ENCODE results near the gene WWP2. TPM values are rescaled to one million over a fixed set of nuclear protein-coding genes. Genes with fewer than 3 reads are reported as not detected.

Gene WWP2
- total and polyA plus RNA-seq, 7 donors: 12.2 to 26.0 (median 19.0) TPM

DNA sequence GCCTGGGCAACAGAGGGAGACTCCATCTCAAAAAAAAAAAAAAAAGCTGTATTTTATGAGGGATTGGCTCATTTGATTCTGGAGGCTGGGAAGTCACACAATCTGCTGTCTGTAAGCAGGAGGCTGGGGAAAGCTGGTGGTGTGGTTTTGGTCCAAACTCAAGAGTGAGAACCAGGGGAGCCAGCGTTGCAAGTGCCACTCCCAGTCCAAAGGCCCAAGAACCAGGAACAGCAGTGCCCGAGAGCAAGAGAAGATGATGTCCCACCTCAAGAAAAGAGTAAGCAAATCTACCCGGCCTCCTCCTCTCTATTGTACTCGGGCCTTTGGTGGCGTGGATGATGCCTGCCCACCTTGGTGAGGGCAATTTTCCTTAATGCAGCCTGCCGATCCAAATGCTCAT is 30.0 kb upstream of the WWP2 start:
- Histone ChIP-seq H3K27ac (no peak overlapping the region), H3K4me3 (no peak overlapping the region), H3K4me1 (peaks cover 7% of the 10 kb centered on the region), H3K27me3 (ENCODE audit: insufficient read depth in 3 of 3, low read length in 2 of 3) (no peaks in the 10 kb centered on the region), H3K9me3 (no peaks in the 10 kb centered on the region), H3K36me3 (ENCODE audit: insufficient read depth in 1 of 2, low read depth in 1 of 2) (no peaks in the 10 kb centered on the region)
- no peak for DNase-seq
- 90 to 93% (median 93%) methylated on average over 6 of the region's 6 CpGs for WGBS, 3 donors
- TF ChIP-seq, protein P1, sequence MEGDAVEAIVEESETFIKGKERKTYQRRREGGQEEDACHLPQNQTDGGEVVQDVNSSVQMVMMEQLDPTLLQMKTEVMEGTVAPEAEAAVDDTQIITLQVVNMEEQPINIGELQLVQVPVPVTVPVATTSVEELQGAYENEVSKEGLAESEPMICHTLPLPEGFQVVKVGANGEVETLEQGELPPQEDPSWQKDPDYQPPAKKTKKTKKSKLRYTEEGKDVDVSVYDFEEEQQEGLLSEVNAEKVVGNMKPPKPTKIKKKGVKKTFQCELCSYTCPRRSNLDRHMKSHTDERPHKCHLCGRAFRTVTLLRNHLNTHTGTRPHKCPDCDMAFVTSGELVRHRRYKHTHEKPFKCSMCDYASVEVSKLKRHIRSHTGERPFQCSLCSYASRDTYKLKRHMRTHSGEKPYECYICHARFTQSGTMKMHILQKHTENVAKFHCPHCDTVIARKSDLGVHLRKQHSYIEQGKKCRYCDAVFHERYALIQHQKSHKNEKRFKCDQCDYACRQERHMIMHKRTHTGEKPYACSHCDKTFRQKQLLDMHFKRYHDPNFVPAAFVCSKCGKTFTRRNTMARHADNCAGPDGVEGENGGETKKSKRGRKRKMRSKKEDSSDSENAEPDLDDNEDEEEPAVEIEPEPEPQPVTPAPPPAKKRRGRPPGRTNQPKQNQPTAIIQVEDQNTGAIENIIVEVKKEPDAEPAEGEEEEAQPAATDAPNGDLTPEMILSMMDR (IDR thresholded peaks at IDR 0.05): no peak
- ATAC-seq: no peak
- intact Hi-C loops (cut with DNase I): no loop called here

DNA sequence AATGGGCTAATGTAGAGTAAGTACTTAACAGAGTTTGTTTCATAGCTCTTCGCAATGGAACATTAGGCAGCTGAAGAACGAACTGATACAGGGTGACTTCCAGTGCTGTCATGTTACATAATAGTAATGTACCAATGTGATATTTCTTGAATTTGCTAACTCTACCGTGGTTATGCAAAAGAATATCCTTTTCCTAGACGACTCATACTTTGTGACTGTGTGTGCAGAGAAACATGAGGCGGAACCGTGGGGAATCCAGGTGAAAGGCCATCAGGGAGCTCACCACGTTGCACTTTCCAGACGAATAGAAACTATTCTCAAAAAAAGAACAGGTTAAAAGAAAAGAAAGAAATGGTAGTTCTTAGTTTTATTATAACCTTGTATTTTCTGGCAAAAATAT is 20.6 kb upstream of the WWP2 start:
- Histone ChIP-seq H3K36me3 (ENCODE audit: insufficient read depth in 1 of 2, low read depth in 1 of 2) (peaks cover 2 to 73% of the 10 kb centered on the region in 2 donors), H3K27ac (no peak overlapping the region), H3K27me3 (ENCODE audit: insufficient read depth in 3 of 3, low read length in 2 of 3) (no peaks in the 10 kb centered on the region), H3K4me3 (no peak overlapping the region), H3K4me1 (no peaks in the 10 kb centered on the region), H3K9me3 (no peaks in the 10 kb centered on the region)
- TF ChIP-seq, protein P1 (IDR thresholded peaks at IDR 0.05): no peak
- ATAC-seq (peak in 2 of 4 donors; percentile 27 to 35), DNase-seq (no peak)
- WGBS, 3 donors: 62 to 67% (median 65%) methylated on average over 8 of the region's 8 CpGs
- intact Hi-C loops (cut with DNase I): no loop called here

DNA sequence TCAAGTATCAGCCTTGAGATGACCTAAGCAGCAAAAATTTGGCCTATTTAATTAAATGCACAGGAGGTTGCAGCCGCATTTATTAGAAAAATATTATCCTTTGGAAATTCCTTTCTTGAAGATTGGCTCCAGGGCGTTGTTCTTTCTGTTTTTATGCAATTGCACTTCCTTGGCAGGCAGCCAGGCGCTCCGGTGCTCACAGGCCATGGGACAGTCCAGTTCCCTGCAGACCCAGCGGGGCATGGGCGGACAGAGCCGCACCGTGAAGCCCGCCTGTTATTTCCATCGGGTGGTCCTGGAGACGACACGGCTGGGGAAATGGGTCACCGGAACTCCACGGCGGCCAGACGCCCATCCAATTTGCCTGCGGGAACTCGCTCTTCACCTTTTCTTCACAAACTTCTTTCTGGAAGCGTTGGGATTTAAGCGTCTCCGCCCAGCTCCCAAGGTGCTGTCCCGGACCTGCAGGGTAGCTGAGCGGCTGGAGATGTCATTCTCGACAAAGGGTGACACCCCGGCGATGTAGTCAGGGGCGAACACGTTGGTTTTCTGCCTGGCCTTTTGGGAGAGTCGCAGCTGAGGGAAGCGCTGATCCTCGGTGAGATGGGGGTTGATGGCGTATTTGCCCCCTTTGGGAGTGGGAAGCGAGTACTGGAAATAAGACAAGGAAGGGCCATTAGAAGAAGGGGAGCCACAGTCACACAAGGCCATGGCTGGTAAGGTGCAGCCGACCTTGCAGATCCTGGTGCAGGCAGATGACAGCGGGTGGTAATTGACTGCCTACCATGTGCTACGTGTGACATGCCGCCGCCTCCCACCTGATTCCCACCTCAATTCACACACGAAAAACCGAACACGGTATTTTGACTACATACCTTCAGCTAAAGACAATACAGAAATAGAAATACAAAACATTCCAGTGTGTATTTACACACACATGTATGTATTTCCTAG is 19.9 kb upstream of the WWP2 start:
- peak in 2 of 4 donors; percentile 23 to 58 for ATAC-seq
- H3K4me3 ChIP-seq: no peak overlapping the region

DNA sequence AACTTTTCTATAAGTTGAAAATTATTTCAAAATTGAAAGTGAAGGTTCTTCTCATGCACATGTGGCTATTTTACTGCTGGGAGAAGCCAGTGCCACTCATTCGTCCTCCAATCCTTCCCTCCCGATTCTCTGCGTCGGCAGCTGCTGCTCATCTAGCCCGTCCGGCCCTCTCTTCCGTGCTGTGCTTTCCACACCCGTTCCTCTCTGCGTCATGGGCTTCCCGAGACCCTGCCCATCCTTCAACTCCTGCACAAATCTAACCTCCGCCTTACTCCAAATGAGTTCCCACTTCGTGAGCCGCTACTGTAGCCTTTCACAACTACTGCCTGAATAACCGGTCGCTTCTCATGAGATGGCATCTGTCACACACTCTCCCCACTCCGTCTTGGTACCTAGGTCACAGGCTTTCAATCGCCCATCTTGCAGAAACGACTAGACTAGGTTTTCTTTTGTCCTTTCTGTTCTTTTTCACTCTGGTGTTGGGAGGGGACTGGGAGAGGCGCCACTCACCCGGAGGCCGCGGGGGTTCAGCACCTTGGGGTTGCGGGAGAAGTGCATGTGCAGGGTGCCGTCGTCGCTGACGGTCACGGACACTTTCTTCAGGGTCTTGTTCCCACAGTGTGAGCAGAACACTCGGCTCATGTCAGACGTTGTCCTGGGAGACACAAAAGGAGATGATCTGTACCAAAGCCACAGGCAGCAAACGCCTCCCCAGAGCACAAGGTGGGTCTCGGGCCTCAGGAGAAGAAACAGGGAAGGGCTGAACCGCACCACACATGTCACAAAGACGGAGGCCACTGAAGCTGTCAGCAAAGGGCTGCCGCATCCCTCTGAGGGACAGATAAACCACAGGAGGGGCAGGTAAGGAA is 17.5 kb upstream of the WWP2 start:
- WGBS, 3 donors: 93 to 95% (median 94%) methylated on average over 35 of the region's 35 CpGs
- TF ChIP-seq, protein P1 (IDR thresholded peaks at IDR 0.05): no peak
- Histone ChIP-seq H3K27ac (no peak overlapping the region), H3K4me3 (no peak overlapping the region), H3K9me3 (no peaks in the 10 kb centered on the region), H3K36me3 (ENCODE audit: insufficient read depth in 1 of 2, low read depth in 1 of 2) (peaks cover 2 to 100% of the 10 kb centered on the region in 2 donors), H3K27me3 (ENCODE audit: insufficient read depth in 3 of 3, low read length in 2 of 3) (no peaks in the 10 kb centered on the region), H3K4me1 (no peaks in the 10 kb centered on the region)
- no peak for DNase-seq
- ATAC-seq: no peak
- intact Hi-C loops (cut with DNase I): no loop called here

More for the DNA sequence above, 19.9 kb upstream of the WWP2 start:
- WGBS, 3 donors: 77 to 82% (median 79%) methylated on average over 36 to 41 of the region's 41 CpGs
- no peak overlapping the region for H3K27ac ChIP-seq
- no peaks in the 10 kb centered on the region for H3K4me1 ChIP-seq
- peak; percentile 78 to 86 for DNase-seq
- TF ChIP-seq, protein P1 (IDR thresholded peaks at IDR 0.05): no peak
- intact Hi-C loops (cut with DNase I): no loop called here
- H3K36me3 ChIP-seq (ENCODE audit: insufficient read depth in 1 of 2, low read depth in 1 of 2): peaks cover 2 to 80% of the 10 kb centered on the region in 2 donors
- H3K9me3 ChIP-seq: no peaks in the 10 kb centered on the region
- no peaks in the 10 kb centered on the region for H3K27me3 ChIP-seq (ENCODE audit: insufficient read depth in 3 of 3, low read length in 2 of 3)

Data from psoas muscle (tissue), 8 donors.